HL-60 (cell line): ENCODE results near the gene DCTD.

Experiments
- DNase-seq, 2 experiments: peaks; one replicate each; pipeline ENCODE4 v3.0.0-alpha.2; 2010 to 2020; ENCODE audit warnings: low read depth in 1 of 2, low spot score in 1 of 2
- H3K27ac ChIP-seq: fragments of 250-450 bp; sonication (Bioruptor Pico); replicated peaks from 2 replicates; pipeline ENCODE4 v1.5.1; 2020; ENCODE audit warnings: mild to moderate bottlenecking, moderate library complexity
- H3K27me3 ChIP-seq: fragments of 250-450 bp; sonication (Bioruptor Pico); 2 replicates; pipeline ENCODE4 v1.5.1; 2021; ENCODE audit warnings: mild to moderate bottlenecking, moderate library complexity; ENCODE audit not compliant: insufficient read depth, poor library complexity, severe bottlenecking
- H3K4me3 ChIP-seq: replicated peaks from 2 replicates; pipeline ENCODE4 v1.5.1; 2011; ENCODE audit warnings: mild to moderate bottlenecking, control low read depth, low read length; ENCODE audit not compliant: insufficient read depth
- CTCF ChIP-seq: IDR thresholded peaks from one replicate; pipeline ENCODE4 v1.5.1; 2011; ENCODE audit warnings: low read length, control low read depth, inconsistent platforms; ENCODE audit not compliant: insufficient read depth
- GABPA ChIP-seq: IDR thresholded peaks from 2 replicates; pipeline ENCODE4 v1.6.1; 2012; ENCODE audit warnings: low read depth
- POLR2AphosphoS5 ChIP-seq: IDR thresholded peaks from 2 replicates; pipeline ENCODE4 v1.6.1; 2012; ENCODE audit warnings: low read depth
- REST ChIP-seq: IDR thresholded peaks from 2 replicates; pipeline ENCODE4 v1.6.1; 2012; ENCODE audit warnings: low read depth; ENCODE audit not compliant: insufficient replicate concordance
- SPI1 ChIP-seq: IDR thresholded peaks from 2 replicates; pipeline ENCODE4 v1.6.1; 2012; ENCODE audit warnings: low read depth, mild to moderate bottlenecking, borderline replicate concordance

The DCTD gene

GRCh38 chr4:182931691-182932345, 14.6 kb upstream of the DCTD start:
- H3K27me3 ChIP-seq = no peaks in the 10 kb centered on the region
- TF ChIP-seq REST = no peak
- TF ChIP-seq POLR2AphosphoS5 = no peak
- TF ChIP-seq CTCF = no peak
- no peak for TF ChIP-seq GABPA
- TF ChIP-seq SPI1 = no peak
- no peak overlapping the region for H3K27ac ChIP-seq
- DNase-seq = no peak
- no peak overlapping the region for H3K4me3 ChIP-seq

- no peaks in the 10 kb centered on the region for H3K27me3 ChIP-seq
- TF ChIP-seq CTCF (no peak), SPI1 (no peak)
- no peak for DNase-seq
- no peak overlapping the region for H3K27ac ChIP-seq
- no peak overlapping the region for H3K4me3 ChIP-seq
These were observed 13.7 kb upstream of the DCTD start for GRCh38 chr4:182930889-182931288.

DNA sequence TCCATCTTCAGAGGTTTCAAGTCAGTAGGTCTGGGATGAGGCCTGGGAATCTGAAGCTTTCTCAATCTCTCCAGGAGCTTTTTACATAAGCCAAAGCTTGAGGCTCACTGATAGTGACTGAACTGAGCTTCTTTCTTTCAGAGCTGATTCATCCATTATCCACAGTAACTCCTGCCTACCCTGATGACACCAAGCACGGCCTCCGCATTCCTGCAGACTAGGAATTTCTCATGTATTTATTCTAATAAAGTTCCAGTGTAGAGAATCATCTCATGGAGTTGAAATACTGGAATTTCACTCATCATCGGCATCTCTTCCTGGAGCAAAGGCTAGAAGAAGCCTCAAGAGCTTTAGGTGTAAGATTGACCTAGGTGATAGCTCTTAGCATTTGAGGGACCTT, 12.1 kb upstream of the DCTD start:
- Histone ChIP-seq H3K4me3 (no peak overlapping the region), H3K27ac (no peak overlapping the region), H3K27me3 (no peaks in the 10 kb centered on the region)
- TF ChIP-seq POLR2AphosphoS5 = no peak
- no peak for TF ChIP-seq CTCF
- no peak for TF ChIP-seq GABPA
- no peak for TF ChIP-seq REST
- no peak for TF ChIP-seq SPI1
- DNase-seq = no peak

- no peak for TF ChIP-seq SPI1
- TF ChIP-seq CTCF = peak; percentile 1
- no peaks in the 10 kb centered on the region for H3K27me3 ChIP-seq
- peak in 1 of 2 experiments; percentile 15 for DNase-seq
- no peak overlapping the region for H3K4me3 ChIP-seq
- no peak overlapping the region for H3K27ac ChIP-seq
These were observed 10.9 kb upstream of the DCTD start for GRCh38 chr4:182928061-182928460.
